ENCODE measurements around the gene FXYD6.

- TF ChIP-seq POLR2A (IDR thresholded peaks at IDR 0.05) (no peak), CTCF (IDR thresholded peaks at IDR 0.05) (no peak)
Observed at GRCh38 chr11:117914398-117914761, 37.9 kb upstream of the FXYD6 start.
